Measurements from ENCODE around the gene KDM4C. TPM values are rescaled to one million over a fixed set of nuclear protein-coding genes. Genes with fewer than 3 reads are reported as not detected.

Gene KDM4C
- polyA plus RNA-seq, 1 experiment = 12.1 TPM

- no peaks in the 10 kb centered on the region for H3K9me3 ChIP-seq (ENCODE audit: control insufficient read depth, insufficient read depth, low read length)
- ChIA-PET CTCF (no interaction called here), POLR2A (no interaction called here)
- H3K27ac ChIP-seq (ENCODE audit: low read depth, low read length) = no peak overlapping the region
- H3K27me3 ChIP-seq (ENCODE audit: control insufficient read depth, insufficient read depth, low read length) = no peaks in the 10 kb centered on the region
- no peak for DNase-seq (ENCODE audit: low read depth, low spot score)
- TF ChIP-seq CTCF (IDR thresholded peaks at IDR 0.05; ENCODE audit: low read depth, low read length) = no peak
- no peak overlapping the region for H3K4me3 ChIP-seq (ENCODE audit: low read depth, low read length)
These were observed 321.3 kb downstream of the KDM4C start for GRCh38 chr9:7079051-7079450.

GRCh38 chr9:7081065-7081600 is 323.4 kb downstream of the KDM4C start:
- Histone ChIP-seq H3K27me3 (ENCODE audit: control insufficient read depth, insufficient read depth, low read length) (no peaks in the 10 kb centered on the region), H3K9me3 (ENCODE audit: control insufficient read depth, insufficient read depth, low read length) (no peaks in the 10 kb centered on the region), H3K4me3 (ENCODE audit: low read depth, low read length) (no peak overlapping the region), H3K27ac (ENCODE audit: low read depth, low read length) (no peak overlapping the region)
- ChIA-PET CTCF (interaction anchor here (1.3 kb wide), 1 partner anchor 9 kb away, joined by 3 read pairs; no protein-coding TSS in a partner anchor), POLR2A (no interaction called here)
- no peak for DNase-seq (ENCODE audit: low read depth, low spot score)
- no peak for TF ChIP-seq CTCF (IDR thresholded peaks at IDR 0.05; ENCODE audit: low read depth, low read length)

GRCh38 chr9:7083192-7083591 is 325.4 kb downstream of the KDM4C start:
- no peak for TF ChIP-seq CTCF (IDR thresholded peaks at IDR 0.05; ENCODE audit: low read depth, low read length)
- no peaks in the 10 kb centered on the region for H3K27me3 ChIP-seq (ENCODE audit: control insufficient read depth, insufficient read depth, low read length)
- no peak for DNase-seq (ENCODE audit: low read depth, low spot score)
- H3K4me3 ChIP-seq (ENCODE audit: low read depth, low read length) = no peak overlapping the region
- no peak overlapping the region for H3K27ac ChIP-seq (ENCODE audit: low read depth, low read length)
- CTCF ChIA-PET = no interaction called here
- no peaks in the 10 kb centered on the region for H3K9me3 ChIP-seq (ENCODE audit: control insufficient read depth, insufficient read depth, low read length)
- POLR2A ChIA-PET = no interaction called here

- H3K27me3 ChIP-seq (ENCODE audit: control insufficient read depth, insufficient read depth, low read length) = no peaks in the 10 kb centered on the region
- H3K4me3 ChIP-seq (ENCODE audit: low read depth, low read length) = no peak overlapping the region
- CTCF ChIA-PET = no interaction called here
- POLR2A ChIA-PET = no interaction called here
- no peak for TF ChIP-seq CTCF (IDR thresholded peaks at IDR 0.05; ENCODE audit: low read depth, low read length)
- no peak for DNase-seq (ENCODE audit: low read depth, low spot score)
- H3K9me3 ChIP-seq (ENCODE audit: control insufficient read depth, insufficient read depth, low read length) = no peaks in the 10 kb centered on the region
- no peak overlapping the region for H3K27ac ChIP-seq (ENCODE audit: low read depth, low read length)
These were observed 327.6 kb downstream of the KDM4C start for GRCh38 chr9:7085357-7085756.

GRCh38 chr9:7086389-7086788 is 328.6 kb downstream of the KDM4C start:
- no peak for DNase-seq (ENCODE audit: low read depth, low spot score)
- Histone ChIP-seq H3K27me3 (ENCODE audit: control insufficient read depth, insufficient read depth, low read length) (no peaks in the 10 kb centered on the region), H3K27ac (ENCODE audit: low read depth, low read length) (no peak overlapping the region), H3K4me3 (ENCODE audit: low read depth, low read length) (no peak overlapping the region), H3K9me3 (ENCODE audit: control insufficient read depth, insufficient read depth, low read length) (no peaks in the 10 kb centered on the region)
- TF ChIP-seq CTCF (IDR thresholded peaks at IDR 0.05; ENCODE audit: low read depth, low read length) = no peak
- POLR2A ChIA-PET = no interaction called here
- CTCF ChIA-PET = no interaction called here
